ENCODE data around the gene C4BPB. TPM values are rescaled to one million over a fixed set of nuclear protein-coding genes. Genes with fewer than 3 reads are reported as not detected.
A peak's percentile ranks its signal among the peaks of the same experiment; 100 is the strongest.

The C4BPB gene
- total and polyA plus RNA-seq, 2 of the 13 experiments (the other 11 are each of a cell fraction or from before 2014, with no cell fraction given), result 155 to 266 TPM

DNA sequence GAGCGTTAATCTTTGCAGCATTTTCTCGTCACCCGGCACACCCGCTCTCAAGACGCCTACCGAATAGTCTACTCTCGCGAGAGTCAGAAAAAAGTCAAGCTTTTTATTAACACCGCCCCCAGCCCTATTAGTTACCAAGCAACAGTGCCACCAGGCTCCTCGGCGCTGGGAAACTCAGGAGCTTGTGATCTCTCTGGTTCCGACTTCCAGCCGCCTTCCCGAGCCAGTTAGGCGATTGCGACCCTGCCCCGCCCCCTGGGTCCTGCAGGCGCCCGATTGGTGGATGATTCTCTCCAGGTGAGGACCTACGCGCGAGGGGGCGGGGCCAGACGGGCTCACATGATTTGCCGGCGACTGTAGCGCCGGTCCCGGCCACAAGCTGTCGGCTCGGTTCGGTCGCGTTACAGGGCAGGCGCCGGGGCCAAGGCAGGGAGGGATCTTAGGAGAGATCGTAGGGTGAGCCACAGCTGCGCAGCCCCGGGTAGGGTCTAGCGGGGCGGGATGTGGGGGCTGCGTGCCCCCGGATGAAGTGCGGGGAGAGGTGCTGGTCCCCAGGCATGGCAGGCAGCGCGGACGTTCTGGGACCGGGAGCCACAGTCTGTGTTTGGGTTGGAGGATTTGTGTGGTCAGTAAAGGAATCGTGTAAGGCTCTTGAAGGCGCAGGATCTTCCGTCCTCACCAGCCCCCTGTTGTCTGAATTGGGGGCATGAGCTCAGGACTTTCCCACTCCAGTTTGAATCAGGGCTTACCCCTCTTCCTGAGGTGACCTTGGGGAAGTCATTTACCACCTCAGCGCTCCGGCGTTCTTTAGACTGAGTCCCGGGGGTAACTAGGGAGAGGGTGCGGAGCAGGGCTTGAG, 35.5 kb upstream of the C4BPB start, which contains the start of gene PFKFB2 (continued):
- TF ChIP-seq, protein P1, sequence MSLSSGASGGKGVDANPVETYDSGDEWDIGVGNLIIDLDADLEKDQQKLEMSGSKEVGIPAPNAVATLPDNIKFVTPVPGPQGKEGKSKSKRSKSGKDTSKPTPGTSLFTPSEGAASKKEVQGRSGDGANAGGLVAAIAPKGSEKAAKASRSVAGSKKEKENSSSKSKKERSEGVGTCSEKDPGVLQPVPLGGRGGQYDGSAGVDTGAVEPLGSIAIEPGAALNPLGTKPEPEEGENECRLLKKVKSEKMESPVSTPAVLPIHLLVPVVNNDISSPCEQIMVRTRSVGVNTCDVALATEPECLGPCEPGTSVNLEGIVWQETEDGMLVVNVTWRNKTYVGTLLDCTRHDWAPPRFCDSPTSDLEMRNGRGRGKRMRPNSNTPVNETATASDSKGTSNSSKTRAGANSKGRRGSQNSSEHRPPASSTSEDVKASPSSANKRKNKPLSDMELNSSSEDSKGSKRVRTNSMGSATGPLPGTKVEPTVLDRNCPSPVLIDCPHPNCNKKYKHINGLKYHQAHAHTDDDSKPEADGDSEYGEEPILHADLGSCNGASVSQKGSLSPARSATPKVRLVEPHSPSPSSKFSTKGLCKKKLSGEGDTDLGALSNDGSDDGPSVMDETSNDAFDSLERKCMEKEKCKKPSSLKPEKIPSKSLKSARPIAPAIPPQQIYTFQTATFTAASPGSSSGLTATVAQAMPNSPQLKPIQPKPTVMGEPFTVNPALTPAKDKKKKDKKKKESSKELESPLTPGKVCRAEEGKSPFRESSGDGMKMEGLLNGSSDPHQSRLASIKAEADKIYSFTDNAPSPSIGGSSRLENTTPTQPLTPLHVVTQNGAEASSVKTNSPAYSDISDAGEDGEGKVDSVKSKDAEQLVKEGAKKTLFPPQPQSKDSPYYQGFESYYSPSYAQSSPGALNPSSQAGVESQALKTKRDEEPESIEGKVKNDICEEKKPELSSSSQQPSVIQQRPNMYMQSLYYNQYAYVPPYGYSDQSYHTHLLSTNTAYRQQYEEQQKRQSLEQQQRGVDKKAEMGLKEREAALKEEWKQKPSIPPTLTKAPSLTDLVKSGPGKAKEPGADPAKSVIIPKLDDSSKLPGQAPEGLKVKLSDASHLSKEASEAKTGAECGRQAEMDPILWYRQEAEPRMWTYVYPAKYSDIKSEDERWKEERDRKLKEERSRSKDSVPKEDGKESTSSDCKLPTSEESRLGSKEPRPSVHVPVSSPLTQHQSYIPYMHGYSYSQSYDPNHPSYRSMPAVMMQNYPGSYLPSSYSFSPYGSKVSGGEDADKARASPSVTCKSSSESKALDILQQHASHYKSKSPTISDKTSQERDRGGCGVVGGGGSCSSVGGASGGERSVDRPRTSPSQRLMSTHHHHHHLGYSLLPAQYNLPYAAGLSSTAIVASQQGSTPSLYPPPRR (CRISPR knock-in tag; IDR thresholded peaks at IDR 0.05; ENCODE audit: borderline replicate concordance), result no peak; the same call in 1 of the 2 replicates
- TF ChIP-seq ZNF496 (CRISPR knock-in tag; IDR thresholded peaks at IDR 0.05; ENCODE audit: insufficient replicate concordance), result no peak
- 0 out of 2 replicates have a peak, but pooled peaks have one; percentile 28 for TF ChIP-seq ZNF224 (CRISPR knock-in tag; IDR thresholded peaks at IDR 0.05)
- TF ChIP-seq, protein P2, sequence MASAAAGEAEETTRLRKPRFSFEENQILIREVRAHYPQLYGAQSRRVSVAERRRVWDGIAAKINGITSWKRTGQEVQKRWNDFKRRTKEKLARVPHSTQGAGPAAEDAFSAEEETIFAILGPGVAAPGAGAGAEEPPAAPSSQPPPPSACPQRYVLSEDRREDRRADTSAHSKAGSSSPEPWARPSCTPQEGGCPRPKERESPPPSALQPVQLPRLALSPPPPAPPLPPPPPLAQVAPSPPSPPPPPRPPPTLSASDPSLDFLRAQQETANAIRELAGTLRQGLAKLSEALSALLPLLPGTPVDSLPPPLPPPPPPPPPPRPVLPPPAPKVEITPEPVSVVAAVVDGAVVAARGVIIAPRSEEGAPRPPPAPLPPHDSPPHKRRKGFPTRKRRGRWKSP (CRISPR knock-in tag; IDR thresholded peaks at IDR 0.05), result peak; percentile 61; the same call in 1 of the 2 replicates
- TF ChIP-seq MZF1 (CRISPR knock-in tag; IDR thresholded peaks at IDR 0.05; ENCODE audit: borderline replicate concordance), result no peak
- TF ChIP-seq, protein P3, sequence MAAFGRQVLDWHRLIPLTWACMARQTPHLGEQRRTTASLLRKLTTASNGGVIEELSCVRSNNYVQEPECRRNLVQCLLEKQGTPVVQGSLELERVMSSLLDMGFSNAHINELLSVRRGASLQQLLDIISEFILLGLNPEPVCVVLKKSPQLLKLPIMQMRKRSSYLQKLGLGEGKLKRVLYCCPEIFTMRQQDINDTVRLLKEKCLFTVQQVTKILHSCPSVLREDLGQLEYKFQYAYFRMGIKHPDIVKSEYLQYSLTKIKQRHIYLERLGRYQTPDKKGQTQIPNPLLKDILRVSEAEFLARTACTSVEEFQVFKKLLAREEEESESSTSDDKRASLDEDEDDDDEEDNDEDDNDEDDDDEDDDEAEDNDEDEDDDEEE (CRISPR knock-in tag; IDR thresholded peaks at IDR 0.05), result no peak
- TF ChIP-seq HNF4A (CRISPR knock-in tag; IDR thresholded peaks at IDR 0.05), result no peak
- TF ChIP-seq ZFP41 (CRISPR knock-in tag; IDR thresholded peaks at IDR 0.05; ENCODE audit: borderline replicate concordance), result no peak
- TF ChIP-seq HOXA9 (CRISPR knock-in tag; IDR thresholded peaks at IDR 0.05; ENCODE audit: borderline replicate concordance), result no peak
- TF ChIP-seq XBP1 (CRISPR knock-in tag; IDR thresholded peaks at IDR 0.05), result no peak
- TF ChIP-seq ZNF512 (CRISPR knock-in tag; IDR thresholded peaks at IDR 0.05), result no peak; the same call in 1 of the 2 replicates
- TF ChIP-seq NONO (IDR thresholded peaks at IDR 0.05), result no peak
- TF ChIP-seq NONO (CRISPR knock-in tag; conservative IDR thresholded peaks at IDR 0.05), result peak; percentile 30; the same call in 1 of the 2 replicates
- no peak for TF ChIP-seq HDAC2 (CRISPR knock-in tag; IDR thresholded peaks at IDR 0.05)
- TF ChIP-seq ZNF589 (CRISPR knock-in tag; conservative IDR thresholded peaks at IDR 0.05), result no peak
- TF ChIP-seq MYC (CRISPR knock-in tag; IDR thresholded peaks at IDR 0.05; ENCODE audit: borderline replicate concordance), result peak; percentile 35; the same call in 1 of the 2 replicates
- TF ChIP-seq HOXD1 (CRISPR knock-in tag; IDR thresholded peaks at IDR 0.05), result no peak; the same call in 1 of the 2 replicates
